Measurements from ENCODE around the gene RORB.

GRCh38 chr9:74534841-74535240 lies 37.7 kb downstream of the RORB start:
- no peak for TF ChIP-seq POLR2A (IDR thresholded peaks at IDR 0.05; ENCODE audit: low read depth, low read length)
- no peak for TF ChIP-seq PAX5 (IDR thresholded peaks at IDR 0.05; ENCODE audit: insufficient read depth, low read length, severe bottlenecking)
- no peak for TF ChIP-seq POLR2AphosphoS5 (IDR thresholded peaks at IDR 0.05; ENCODE audit: low read depth, low read length)
